Measurements from ENCODE around the gene EMC7.
"Not testable (repeated sequence)": the region's sequence is repeated elsewhere in the genome, so short reads cannot be mapped to it uniquely, and the experiment has no call there.

- not testable (repeated sequence) for TF ChIP-seq MIER3 (CRISPR knock-in tag; IDR thresholded peaks at IDR 0.05; ENCODE audit: borderline replicate concordance); SMAD1 (CRISPR knock-in tag; IDR thresholded peaks at IDR 0.05; ENCODE audit: borderline replicate concordance, low read depth); ARID4A (CRISPR knock-in tag; IDR thresholded peaks at IDR 0.05; ENCODE audit: borderline replicate concordance); ZNF207 (IDR thresholded peaks at IDR 0.05; ENCODE audit: borderline replicate concordance); ZNF512 (CRISPR knock-in tag; IDR thresholded peaks at IDR 0.05); NCOA2 (CRISPR knock-in tag; IDR thresholded peaks at IDR 0.05); GABPA (IDR thresholded peaks at IDR 0.05; ENCODE audit: low read depth, low read length); GABPA (CRISPR knock-in tag; IDR thresholded peaks at IDR 0.05; ENCODE audit: low read depth); POLR2A (IDR thresholded peaks at IDR 0.05; ENCODE audit: insufficient read depth in 1 of 2, low read depth in 2 of 2, low read length in 2 of 2); POLR2AphosphoS5 (IDR thresholded peaks at IDR 0.05; ENCODE audit: low read depth, low read length); PRDM15 (CRISPR knock-in tag; IDR thresholded peaks at IDR 0.05); MAZ (IDR thresholded peaks at IDR 0.05; ENCODE audit: borderline replicate concordance, low read depth, low read length); MAZ (CRISPR knock-in tag; IDR thresholded peaks at IDR 0.05; ENCODE audit: low read depth); MEIS1 (CRISPR knock-in tag; IDR thresholded peaks at IDR 0.05; ENCODE audit: borderline replicate concordance)
Measured at GRCh38 chr15:34050385-34050784, 51.3 kb downstream of the EMC7 start.

Measured in HepG2 (cell line).